CD4-positive, alpha-beta T cell treated with Interleukin-6 for 4 hours (primary cell): ENCODE data around the gene PIGU.
"Not testable (repeated sequence)": the region's sequence is repeated elsewhere in the genome, so short reads cannot be mapped to it uniquely, and the experiment has no call there.

Experiments used
- DNase-seq: peaks from one replicate; pipeline ENCODE4 v3.0.0-alpha.2; 2020; ENCODE audit warnings: mixed read lengths

Gene PIGU

GRCh38 chr20:34706302-34706875 lies 29.5 kb upstream of the PIGU start:
- DNase-seq = no peak

GRCh38 chr20:34705397-34706301 lies 28.8 kb upstream of the PIGU start:
- peak; percentile 8 for DNase-seq

- no peak for DNase-seq
Measured at GRCh38 chr20:34705008-34705396, 28.1 kb upstream of the PIGU start.

GRCh38 chr20:34704177-34705007 lies 27.5 kb upstream of the PIGU start, which contains the start of gene TP53INP2:
TP53INP2 (plus strand) TSS chr20:34704344; CDS start chr20:34708740, 4,396 bp downstream.
- peak; percentile 89 for DNase-seq

- peak; percentile 21 for DNase-seq
Measured at GRCh38 chr20:34703424-34704176, 26.7 kb upstream of the PIGU start.

GRCh38 chr20:34703061-34703423 lies 26.1 kb upstream of the PIGU start:
- DNase-seq = no peak

GRCh38 chr20:34701405-34702085 lies 24.7 kb upstream of the PIGU start:
- DNase-seq = no peak

- DNase-seq = no peak
Measured at GRCh38 chr20:34693414-34693813, 16.5 kb upstream of the PIGU start.

GRCh38 chr20:34691838-34692237 lies 14.9 kb upstream of the PIGU start:
- DNase-seq = no peak

- DNase-seq = no peak
Measured at GRCh38 chr20:34689486-34689885, 12.6 kb upstream of the PIGU start.

GRCh38 chr20:34683667-34684066 lies 6.8 kb upstream of the PIGU start:
- DNase-seq = no peak

GRCh38 chr20:34680586-34681175 lies 3.8 kb upstream of the PIGU start:
- no peak for DNase-seq

- DNase-seq = no peak
Measured at GRCh38 chr20:34675993-34676641, 775 bp downstream of the PIGU start.

- DNase-seq = no peak
Measured at GRCh38 chr20:34675561-34675960, 1.3 kb downstream of the PIGU start.

GRCh38 chr20:34673412-34673811 lies 3.5 kb downstream of the PIGU start:
- DNase-seq = no peak

GRCh38 chr20:34669094-34669493 lies 7.8 kb downstream of the PIGU start:
- DNase-seq = no peak

- not testable (repeated sequence) for DNase-seq
Measured at GRCh38 chr20:34664751-34665150, 12.1 kb downstream of the PIGU start.

GRCh38 chr20:34663213-34663943 lies 13.5 kb downstream of the PIGU start:
- no peak for DNase-seq

- not testable (repeated sequence) for DNase-seq
Measured at GRCh38 chr20:34661811-34662210, 15.1 kb downstream of the PIGU start.

GRCh38 chr20:34658654-34659053 lies 18.2 kb downstream of the PIGU start:
- not testable (repeated sequence) for DNase-seq
